Measurements from ENCODE around the gene TRAPPC5.

Gene TRAPPC5

DNA sequence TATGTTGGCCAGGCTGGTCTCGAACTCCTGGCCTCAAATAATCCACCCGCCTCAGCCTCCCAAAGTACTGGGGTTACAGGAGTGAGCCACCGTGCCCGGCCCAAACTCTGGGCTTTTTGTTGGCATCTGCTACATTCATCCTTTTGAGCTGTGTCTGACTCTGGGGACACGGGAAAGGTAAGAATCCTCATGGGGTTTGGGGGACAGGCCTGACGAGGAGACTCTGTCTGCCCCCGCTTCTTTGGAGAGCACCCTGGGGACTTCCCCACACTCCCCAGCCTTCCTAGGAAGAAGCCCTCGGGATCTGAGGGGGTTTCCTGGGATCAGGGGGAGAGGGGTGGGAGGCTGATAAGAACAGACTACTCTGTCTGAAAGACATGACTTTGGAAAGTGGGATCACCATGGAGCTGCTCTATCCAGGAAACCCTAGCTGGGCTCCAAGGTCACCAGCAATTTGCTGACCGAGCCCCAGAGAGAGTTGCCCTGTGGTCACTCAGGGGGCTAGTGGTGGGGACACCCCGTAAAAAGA lies 29.4 kb downstream of the TRAPPC5 start:
- H3K4me3 ChIP-seq (ENCODE audit: low read length): no peak overlapping the region
- DNase-seq (ENCODE audit: low read depth): no peak
- TF ChIP-seq, protein P1, sequence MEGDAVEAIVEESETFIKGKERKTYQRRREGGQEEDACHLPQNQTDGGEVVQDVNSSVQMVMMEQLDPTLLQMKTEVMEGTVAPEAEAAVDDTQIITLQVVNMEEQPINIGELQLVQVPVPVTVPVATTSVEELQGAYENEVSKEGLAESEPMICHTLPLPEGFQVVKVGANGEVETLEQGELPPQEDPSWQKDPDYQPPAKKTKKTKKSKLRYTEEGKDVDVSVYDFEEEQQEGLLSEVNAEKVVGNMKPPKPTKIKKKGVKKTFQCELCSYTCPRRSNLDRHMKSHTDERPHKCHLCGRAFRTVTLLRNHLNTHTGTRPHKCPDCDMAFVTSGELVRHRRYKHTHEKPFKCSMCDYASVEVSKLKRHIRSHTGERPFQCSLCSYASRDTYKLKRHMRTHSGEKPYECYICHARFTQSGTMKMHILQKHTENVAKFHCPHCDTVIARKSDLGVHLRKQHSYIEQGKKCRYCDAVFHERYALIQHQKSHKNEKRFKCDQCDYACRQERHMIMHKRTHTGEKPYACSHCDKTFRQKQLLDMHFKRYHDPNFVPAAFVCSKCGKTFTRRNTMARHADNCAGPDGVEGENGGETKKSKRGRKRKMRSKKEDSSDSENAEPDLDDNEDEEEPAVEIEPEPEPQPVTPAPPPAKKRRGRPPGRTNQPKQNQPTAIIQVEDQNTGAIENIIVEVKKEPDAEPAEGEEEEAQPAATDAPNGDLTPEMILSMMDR (conservative IDR thresholded peaks at IDR 0.05; ENCODE audit: low read depth, low read length): no peak

DNA sequence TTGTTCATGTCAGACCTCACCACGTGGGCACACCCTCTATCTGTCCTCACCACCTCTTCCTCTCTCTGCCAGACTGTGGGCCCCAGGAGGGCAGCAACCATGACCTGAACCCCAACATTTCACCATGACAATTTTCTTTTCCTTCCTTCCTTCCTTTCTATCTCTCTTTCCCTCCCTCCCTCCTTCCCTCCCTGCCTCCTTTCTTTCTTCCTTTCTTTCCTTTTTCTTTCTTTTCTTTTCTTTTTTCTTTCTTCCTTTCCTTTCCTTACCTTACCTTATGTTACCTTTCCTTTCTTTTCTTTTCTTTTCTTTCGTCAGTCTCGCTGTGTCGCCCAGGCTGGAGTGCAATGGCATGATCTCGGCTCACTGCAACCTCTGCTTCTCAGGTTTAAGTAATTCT lies 30.0 kb downstream of the TRAPPC5 start:
- no peak for DNase-seq (ENCODE audit: low read depth)
- TF ChIP-seq, protein P1 (conservative IDR thresholded peaks at IDR 0.05; ENCODE audit: low read depth, low read length): no peak
- H3K4me3 ChIP-seq (ENCODE audit: low read length): no peak overlapping the region

DNA sequence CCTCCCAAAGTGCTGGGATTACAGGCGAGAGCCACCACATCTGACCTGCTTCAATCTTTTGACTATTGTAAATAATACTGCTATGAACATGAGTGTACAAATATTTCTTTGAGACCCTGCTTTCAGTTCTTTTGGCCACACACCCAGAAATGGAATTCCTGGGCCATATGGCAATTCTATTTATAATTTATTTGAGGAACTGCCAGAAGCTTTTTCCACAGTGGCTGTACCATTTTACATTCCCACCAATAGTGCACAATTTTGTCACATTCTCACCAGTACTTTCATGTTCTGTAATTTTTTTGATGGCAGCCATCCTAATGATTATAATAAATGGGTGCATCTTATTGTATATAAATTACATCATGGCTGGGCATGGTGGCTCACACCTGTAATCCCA lies 35.0 kb downstream of the TRAPPC5 start:
- no peak overlapping the region for H3K4me3 ChIP-seq (ENCODE audit: low read length)
- TF ChIP-seq, protein P1 (conservative IDR thresholded peaks at IDR 0.05; ENCODE audit: low read depth, low read length): no peak
- DNase-seq (ENCODE audit: low read depth): no peak

DNA sequence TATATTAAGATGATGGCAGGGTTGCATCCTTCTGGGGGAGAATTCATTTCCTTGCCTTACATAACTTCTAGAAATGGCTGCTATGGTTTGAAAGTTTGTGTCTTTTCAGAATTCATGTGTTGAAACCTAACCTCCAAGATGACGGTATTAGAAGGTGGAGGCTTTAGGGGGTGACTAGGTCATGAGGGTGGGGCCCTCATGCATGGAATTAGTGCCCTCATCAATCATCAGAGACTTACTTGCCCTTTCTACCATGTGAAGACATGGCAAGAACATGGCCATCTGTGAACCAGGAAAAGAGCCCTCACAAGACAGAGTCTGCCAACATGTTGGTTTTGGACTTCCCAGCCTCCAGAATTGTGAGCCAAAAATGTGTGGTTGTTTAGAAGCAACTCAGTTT lies 36.1 kb downstream of the TRAPPC5 start:
- TF ChIP-seq, protein P1 (conservative IDR thresholded peaks at IDR 0.05; ENCODE audit: low read depth, low read length): no peak
- no peak for DNase-seq (ENCODE audit: low read depth)
- no peak overlapping the region for H3K4me3 ChIP-seq (ENCODE audit: low read length)

DNA sequence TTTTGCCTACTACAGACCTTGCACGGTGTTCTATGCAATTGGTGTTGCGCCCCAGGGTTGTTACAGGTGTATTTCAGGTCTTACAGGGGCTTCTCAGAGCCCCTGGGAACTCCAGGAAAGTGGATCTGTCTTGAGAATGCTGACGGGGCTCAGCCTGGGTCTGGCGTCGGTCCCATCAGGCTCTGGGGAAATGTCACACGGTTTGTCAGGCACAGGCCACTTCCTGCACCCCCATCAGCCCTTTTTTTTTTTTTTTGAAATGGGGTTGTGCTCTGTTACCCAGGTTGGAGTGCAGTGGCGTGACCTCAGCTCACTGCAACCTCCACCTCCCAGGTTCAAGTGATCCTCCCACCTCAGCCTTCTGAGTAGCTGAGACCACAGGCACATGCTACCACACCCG lies 38.0 kb downstream of the TRAPPC5 start:
- DNase-seq (ENCODE audit: low read depth): no peak
- H3K4me3 ChIP-seq (ENCODE audit: low read length): no peak overlapping the region
- TF ChIP-seq, protein P1 (conservative IDR thresholded peaks at IDR 0.05; ENCODE audit: low read depth, low read length): no peak

DNA sequence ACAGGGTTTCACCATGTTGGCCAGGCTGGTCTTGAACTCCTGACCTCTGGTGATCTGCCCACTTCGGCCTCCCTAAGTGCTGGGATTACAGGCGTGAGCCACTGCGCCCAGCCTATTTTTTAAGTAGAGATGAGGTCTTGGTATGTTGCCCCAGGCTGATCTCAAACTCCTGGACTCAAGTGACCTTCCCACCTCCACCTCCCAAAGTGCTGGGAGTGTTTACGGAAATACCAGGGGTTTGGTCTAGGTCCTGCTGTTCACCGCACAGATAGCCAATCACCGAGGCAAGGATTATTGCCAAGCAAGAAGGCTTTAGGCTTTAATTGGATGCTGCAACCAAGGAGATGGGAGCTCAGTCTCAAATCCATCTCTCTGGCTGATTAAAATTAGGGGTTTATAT lies 39.7 kb downstream of the TRAPPC5 start:
- H3K4me3 ChIP-seq (ENCODE audit: low read length): no peak overlapping the region
- TF ChIP-seq, protein P1 (conservative IDR thresholded peaks at IDR 0.05; ENCODE audit: low read depth, low read length): no peak
- DNase-seq (ENCODE audit: low read depth): no peak

DNA sequence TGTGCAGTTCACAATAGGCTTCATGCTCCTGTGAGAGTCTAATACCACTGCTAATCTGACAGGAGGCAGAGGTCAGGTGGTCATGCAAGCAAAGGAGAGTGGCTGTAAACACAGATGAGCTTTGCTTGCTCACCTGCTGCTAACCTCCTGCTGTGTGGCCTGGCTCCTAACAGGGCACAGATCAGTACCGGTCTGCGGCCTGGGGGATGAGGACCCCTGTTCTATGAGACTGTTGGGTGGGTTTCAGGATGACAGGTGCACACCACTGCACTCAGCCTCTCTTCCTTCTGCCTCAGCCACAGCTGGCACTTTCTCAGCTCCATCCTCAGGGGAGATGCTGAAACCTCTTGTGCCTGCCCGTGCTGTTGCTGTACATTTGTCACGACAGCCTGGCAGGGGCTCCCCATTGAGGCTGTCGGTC lies 41.6 kb downstream of the TRAPPC5 start:
- TF ChIP-seq, protein P1 (conservative IDR thresholded peaks at IDR 0.05; ENCODE audit: low read depth, low read length): no peak
- DNase-seq (ENCODE audit: low read depth): no peak
- H3K4me3 ChIP-seq (ENCODE audit: low read length): no peak overlapping the region
